Lower leg skin (tissue), 3 donors: ENCODE results near the gene MLLT11.

Source experiments
- CTCF ChIP-seq, 3 donors: fragments of 450-650 bp; IDR thresholded peaks; one replicate each; pipeline ENCODE4 v1.5.1; 2016; ENCODE audit warnings: antibody characterized with exemption in 3 of 3, mild to moderate bottlenecking in 3 of 3, moderate library complexity in 2 of 3
- POLR2A ChIP-seq, 2 donors: fragments of 450-650 bp; IDR thresholded peaks; one replicate each; pipeline ENCODE4 v1.6.1; 2016 to 2017; ENCODE audit warnings: antibody characterized with exemption in 2 of 2, mild to moderate bottlenecking in 1 of 2, moderate library complexity in 1 of 2

GRCh38 chr1:151104630-151105029, 44.4 kb downstream of the MLLT11 start:
- no peak for TF ChIP-seq CTCF (IDR thresholded peaks at IDR 0.05)
- TF ChIP-seq POLR2A (IDR thresholded peaks at IDR 0.05), result no peak
